SK-N-SH (cell line): Measurements from ENCODE around the gene CD5L. TPM values are rescaled to one million over a fixed set of nuclear protein-coding genes. Genes with fewer than 3 reads are reported as not detected.

ENCODE experiments used
- CTCF ChIA-PET: fragments of 300-600, 350-600 bp; formaldehyde crosslinking; extraction: SDS; loops from one replicate; lab custom pipeline; 2021; lab: Yijun Ruan, JAX
- POLR2A ChIA-PET: fragments of 350-600 bp; sonication (Branson Sonifier 250); formaldehyde crosslinking; extraction: SDS; loops from one replicate; lab custom pipeline; 2020; ENCODE audit warnings: antibody characterized with exemption, inconsistent platforms; lab: Yijun Ruan, JAX
- DNase-seq: peaks from one replicate; pipeline ENCODE4 v3.0.0; 2012
- H2AFZ ChIP-seq: fragments of 200-600 bp; sonication (generic); 2 replicates; pipeline ENCODE4 v1.8.1; 2016; ENCODE audit warnings: antibody characterized with exemption, mild to moderate bottlenecking, low read depth
- H3F3A ChIP-seq: fragments of 200-600 bp; sonication (generic); replicated peaks from 2 replicates; pipeline ENCODE3; 2016; ENCODE audit warnings: antibody characterized with exemption, mild to moderate bottlenecking; ENCODE audit not compliant: insufficient read depth
- H3K27ac ChIP-seq, 2 experiments: fragments of 200-500 bp in 1 of 2; fragments of 200-600 bp in 1 of 2; sonication (Bioruptor generic) in 1 of 2; sonication (generic), shearing (Covaris generic) in 1 of 2; 2 replicates each; pipeline versions ENCODE4 v1.5.1 to v1.6.1; 2014 to 2016; ENCODE audit warnings: low read depth in 2 of 2, inconsistent platforms in 1 of 2, low read length in 1 of 2, mild to moderate bottlenecking in 1 of 2, mixed read lengths in 1 of 2
- H3K27me3 ChIP-seq: fragments of 200-600 bp; sonication (generic), shearing (Covaris generic); 2 replicates; pipeline ENCODE4 v1.6.1; 2016; ENCODE audit warnings: mixed run types; ENCODE audit not compliant: insufficient read depth
- H3K36me3 ChIP-seq, 2 experiments: fragments of 200-500 bp in 1 of 2; fragments of 200-600 bp in 1 of 2; sonication (Bioruptor generic) in 1 of 2; sonication (generic) in 1 of 2; replicated peaks in 1 of 2; 2 replicates each; pipeline versions ENCODE3 to v1.5.1; 2014 to 2016; ENCODE audit warnings: low read length in 1 of 2, mild to moderate bottlenecking in 1 of 2; ENCODE audit not compliant: insufficient read depth in 2 of 2, control insufficient read depth in 1 of 2
- H3K4me1 ChIP-seq, 2 experiments: fragments of 200-500 bp in 1 of 2; fragments of 200-600 bp in 1 of 2; sonication (Bioruptor generic) in 1 of 2; sonication (generic), shearing (Covaris generic) in 1 of 2; 2 replicates each; pipeline versions ENCODE4 v1.5.1 to v1.6.1; 2014 to 2016; ENCODE audit warnings: low read depth in 1 of 2, low read length in 1 of 2, mixed run types in 1 of 2; ENCODE audit not compliant: insufficient read depth in 2 of 2, control insufficient read depth in 1 of 2
- H3K4me2 ChIP-seq: fragments of 200-600 bp; sonication (generic), shearing (Covaris generic); 2 replicates; pipeline ENCODE4 v1.6.1; 2017; ENCODE audit warnings: mixed run types
- H3K4me3 ChIP-seq, 2 experiments: fragments of 200-500 bp in 1 of 2; fragments of 200-600 bp in 1 of 2; sonication (Bioruptor generic) in 1 of 2; sonication (generic), shearing (Covaris generic) in 1 of 2; 2 replicates each; pipeline versions ENCODE4 v1.5.1 to v1.8.1; 2014 to 2016; ENCODE audit warnings: low read depth in 2 of 2, inconsistent platforms in 1 of 2, low read length in 1 of 2, mild to moderate bottlenecking in 1 of 2, mixed read lengths in 1 of 2, moderate library complexity in 1 of 2
- H3K79me2 ChIP-seq: fragments of 200-600 bp; sonication (generic); 2 replicates; pipeline ENCODE4 v1.8.1; 2017; ENCODE audit warnings: mild to moderate bottlenecking; ENCODE audit not compliant: insufficient read depth
- H3K9ac ChIP-seq: fragments of 200-600 bp; sonication (generic); 2 replicates; pipeline ENCODE4 v1.6.1; 2017; ENCODE audit warnings: mixed run types
- H3K9me2 ChIP-seq: fragments of 200-600 bp; sonication (generic); 2 replicates; pipeline ENCODE4 v1.6.1; 2017; ENCODE audit warnings: mixed run types
- H3K9me3 ChIP-seq: fragments of 200-600 bp; sonication (generic); 2 replicates; pipeline ENCODE4 v1.6.1; 2017; ENCODE audit warnings: mixed run types, mild to moderate bottlenecking, moderate library complexity
- H4K20me1 ChIP-seq: fragments of 200-600 bp; sonication (generic); 2 replicates; pipeline ENCODE4 v1.6.1; 2017; ENCODE audit warnings: mild to moderate bottlenecking, mixed run types; ENCODE audit not compliant: insufficient read depth
- ELF1 ChIP-seq: IDR thresholded peaks from 2 replicates; pipeline ENCODE4 v1.4.0; 2012
- FOXJ3 ChIP-seq: sonication (generic); formaldehyde crosslinking; IDR thresholded peaks from 2 replicates; pipeline ENCODE4 v1.5.1; 2020; ENCODE audit warnings: mild to moderate bottlenecking, missing genetic modification reagents
- GATA2 ChIP-seq: sonication (generic); formaldehyde crosslinking; IDR thresholded peaks from 2 replicates; pipeline ENCODE4 v1.5.0; 2020; ENCODE audit warnings: mild to moderate bottlenecking, missing genetic modification reagents
- IRF3 ChIP-seq: fragments of 150-350 bp; IDR thresholded peaks from 2 replicates; pipeline ENCODE4 v1.6.1; 2016; ENCODE audit warnings: mild to moderate bottlenecking, low read depth, low read length
- JUND ChIP-seq: IDR thresholded peaks from 2 replicates; pipeline ENCODE4 v1.4.0; 2012
- MXI1 ChIP-seq: IDR thresholded peaks from 2 replicates; pipeline ENCODE4 v1.6.1; 2012; ENCODE audit warnings: mild to moderate bottlenecking, low read depth, low read length, improper control_type of control experiment
- NFIC ChIP-seq: IDR thresholded peaks from 2 replicates; pipeline ENCODE4 v1.4.0; 2012; ENCODE audit warnings: borderline replicate concordance
- PBX3 ChIP-seq: IDR thresholded peaks from 2 replicates; pipeline ENCODE4; 2012
- RAD21 ChIP-seq: IDR thresholded peaks from 2 replicates; pipeline ENCODE4 v1.6.1; 2012; ENCODE audit warnings: mild to moderate bottlenecking, low read length
- RCOR1 ChIP-seq: fragments of 150-350 bp; IDR thresholded peaks from 2 replicates; pipeline ENCODE4 v1.6.1; 2017; ENCODE audit warnings: antibody characterized with exemption, low read length
- RFX5 ChIP-seq: IDR thresholded peaks from 2 replicates; pipeline ENCODE4 v1.6.1; 2012; ENCODE audit warnings: mild to moderate bottlenecking, improper control_type of control experiment, low read length
- TCF12 ChIP-seq: IDR thresholded peaks from 2 replicates; pipeline ENCODE4 v1.4.0; 2012
- TEAD4 ChIP-seq: IDR thresholded peaks from 2 replicates; pipeline ENCODE4 v1.4.0; 2012; ENCODE audit warnings: mild to moderate bottlenecking, borderline replicate concordance; ENCODE audit not compliant: insufficient read depth
- USF1 ChIP-seq: IDR thresholded peaks from 2 replicates; pipeline ENCODE4 v1.4.0; 2012; ENCODE audit warnings: low read depth, borderline replicate concordance
- YY1 ChIP-seq: IDR thresholded peaks from 2 replicates; pipeline ENCODE4 v1.4.0; 2012; ENCODE audit warnings: low read depth, mild to moderate bottlenecking
- ZBTB33 ChIP-seq: IDR thresholded peaks from 2 replicates; pipeline ENCODE4 v1.4.0; 2012; ENCODE audit warnings: low read depth, borderline replicate concordance
- WGBS: methylation state at CpG from one replicate; pipeline ENCODE4 v1.1.6; 2017; ENCODE audit warnings: low lambda C conversion rate; 5-methylcytosine and 5-hydroxymethylcytosine counted together
- polyA plus RNA-seq, 3 experiments: library from polyadenylated mRNA; depleted of rRNA; stranded (reverse); fragments of >200 nt; gene quantifications; 2 replicates each; pipeline ENCODE4 v1.2.3, GENCODE V29; 2012
- TF ChIP-seq, protein P1 (sequence below): IDR thresholded peaks from 2 replicates; pipeline ENCODE4 v1.6.1; 2012; ENCODE audit warnings: mild to moderate bottlenecking, low read depth, low read length, moderate library complexity
- TF ChIP-seq, protein P2 (sequence below): fragments of 200-600 bp; sonication (generic); IDR thresholded peaks from 2 replicates; pipeline ENCODE4 v1.6.1; 2017; ENCODE audit warnings: antibody characterized with exemption, mild to moderate bottlenecking, moderate library complexity

CD5L gene
- polyA plus RNA-seq, 1 of the 3 experiments (the other 2 are of a cell fraction), result not detected

GRCh38 chr1:157833145-157833544 is 8.5 kb downstream of the CD5L start (continued):
- no peak for TF ChIP-seq RFX5
- no peak for TF ChIP-seq NFIC

- Histone ChIP-seq H3K9ac (no peak overlapping the region), H3K79me2 (no peaks in the 10 kb centered on the region), H3K36me3 (no peaks in the 10 kb centered on the region), H3K4me3 (no peak overlapping the region), H3K9me3 (no peaks in the 10 kb centered on the region), H3F3A (no peaks in the 10 kb centered on the region), H3K4me2 (no peak overlapping the region), H3K4me1 (no peaks in the 10 kb centered on the region), H3K27me3 (peaks cover 6% of the 10 kb centered on the region), H2AFZ (no peak overlapping the region), H3K27ac (no peak overlapping the region), H3K9me2 (no peaks in the 10 kb centered on the region), H4K20me1 (no peaks in the 10 kb centered on the region)
- ChIA-PET CTCF (no interaction called here), POLR2A (no interaction called here)
- no peak for DNase-seq
- 0% methylated on average over 4 of the region's 4 CpGs for WGBS
- no peak for TF ChIP-seq TEAD4
- TF ChIP-seq TCF12, result no peak
- no peak for TF ChIP-seq GATA2
- no peak for TF ChIP-seq RCOR1
- no peak for TF ChIP-seq MXI1
- TF ChIP-seq PBX3, result no peak
- TF ChIP-seq, protein P1, sequence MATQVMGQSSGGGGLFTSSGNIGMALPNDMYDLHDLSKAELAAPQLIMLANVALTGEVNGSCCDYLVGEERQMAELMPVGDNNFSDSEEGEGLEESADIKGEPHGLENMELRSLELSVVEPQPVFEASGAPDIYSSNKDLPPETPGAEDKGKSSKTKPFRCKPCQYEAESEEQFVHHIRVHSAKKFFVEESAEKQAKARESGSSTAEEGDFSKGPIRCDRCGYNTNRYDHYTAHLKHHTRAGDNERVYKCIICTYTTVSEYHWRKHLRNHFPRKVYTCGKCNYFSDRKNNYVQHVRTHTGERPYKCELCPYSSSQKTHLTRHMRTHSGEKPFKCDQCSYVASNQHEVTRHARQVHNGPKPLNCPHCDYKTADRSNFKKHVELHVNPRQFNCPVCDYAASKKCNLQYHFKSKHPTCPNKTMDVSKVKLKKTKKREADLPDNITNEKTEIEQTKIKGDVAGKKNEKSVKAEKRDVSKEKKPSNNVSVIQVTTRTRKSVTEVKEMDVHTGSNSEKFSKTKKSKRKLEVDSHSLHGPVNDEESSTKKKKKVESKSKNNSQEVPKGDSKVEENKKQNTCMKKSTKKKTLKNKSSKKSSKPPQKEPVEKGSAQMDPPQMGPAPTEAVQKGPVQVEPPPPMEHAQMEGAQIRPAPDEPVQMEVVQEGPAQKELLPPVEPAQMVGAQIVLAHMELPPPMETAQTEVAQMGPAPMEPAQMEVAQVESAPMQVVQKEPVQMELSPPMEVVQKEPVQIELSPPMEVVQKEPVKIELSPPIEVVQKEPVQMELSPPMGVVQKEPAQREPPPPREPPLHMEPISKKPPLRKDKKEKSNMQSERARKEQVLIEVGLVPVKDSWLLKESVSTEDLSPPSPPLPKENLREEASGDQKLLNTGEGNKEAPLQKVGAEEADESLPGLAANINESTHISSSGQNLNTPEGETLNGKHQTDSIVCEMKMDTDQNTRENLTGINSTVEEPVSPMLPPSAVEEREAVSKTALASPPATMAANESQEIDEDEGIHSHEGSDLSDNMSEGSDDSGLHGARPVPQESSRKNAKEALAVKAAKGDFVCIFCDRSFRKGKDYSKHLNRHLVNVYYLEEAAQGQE, result no peak
- TF ChIP-seq, protein P2, sequence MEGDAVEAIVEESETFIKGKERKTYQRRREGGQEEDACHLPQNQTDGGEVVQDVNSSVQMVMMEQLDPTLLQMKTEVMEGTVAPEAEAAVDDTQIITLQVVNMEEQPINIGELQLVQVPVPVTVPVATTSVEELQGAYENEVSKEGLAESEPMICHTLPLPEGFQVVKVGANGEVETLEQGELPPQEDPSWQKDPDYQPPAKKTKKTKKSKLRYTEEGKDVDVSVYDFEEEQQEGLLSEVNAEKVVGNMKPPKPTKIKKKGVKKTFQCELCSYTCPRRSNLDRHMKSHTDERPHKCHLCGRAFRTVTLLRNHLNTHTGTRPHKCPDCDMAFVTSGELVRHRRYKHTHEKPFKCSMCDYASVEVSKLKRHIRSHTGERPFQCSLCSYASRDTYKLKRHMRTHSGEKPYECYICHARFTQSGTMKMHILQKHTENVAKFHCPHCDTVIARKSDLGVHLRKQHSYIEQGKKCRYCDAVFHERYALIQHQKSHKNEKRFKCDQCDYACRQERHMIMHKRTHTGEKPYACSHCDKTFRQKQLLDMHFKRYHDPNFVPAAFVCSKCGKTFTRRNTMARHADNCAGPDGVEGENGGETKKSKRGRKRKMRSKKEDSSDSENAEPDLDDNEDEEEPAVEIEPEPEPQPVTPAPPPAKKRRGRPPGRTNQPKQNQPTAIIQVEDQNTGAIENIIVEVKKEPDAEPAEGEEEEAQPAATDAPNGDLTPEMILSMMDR, result no peak
- TF ChIP-seq USF1, result no peak
- TF ChIP-seq RAD21, result no peak
- no peak for TF ChIP-seq ELF1
- no peak for TF ChIP-seq JUND
- TF ChIP-seq ZBTB33, result no peak
- TF ChIP-seq IRF3, result no peak
- no peak for TF ChIP-seq NFIC
- no peak for TF ChIP-seq FOXJ3 (CRISPR knock-in tag)
- no peak for TF ChIP-seq YY1
These were observed 9.5 kb downstream of the CD5L start for GRCh38 chr1:157831968-157832626.
